Lung (tissue), 12 donors: ENCODE measurements around the gene REXO1. TPM values are rescaled to one million over a fixed set of nuclear protein-coding genes. Genes with fewer than 3 reads are reported as not detected.

ENCODE experiments used
- ATAC-seq: fragments of 200-7000 bp; cut with Tn5 transposase; one replicate; pipeline ENCODE4 v1.9.1; 2020; ENCODE audit warnings: moderate number of reproducible peaks; ENCODE audit not compliant: insufficient read depth, low FRiP score
- DNase-seq, 3 donors: peaks; one replicate each; pipeline ENCODE4 v3.0.0-alpha.2; 2013 to 2017
- H3K27ac ChIP-seq, 2 donors: one replicate each; pipeline ENCODE4 v1.5.1; 2013; ENCODE audit warnings: mild to moderate bottlenecking in 2 of 2, moderate library complexity in 2 of 2, control low read depth in 1 of 2, inconsistent platforms in 1 of 2, low read depth in 1 of 2, low read length in 1 of 2
- H3K27me3 ChIP-seq, 3 donors: one replicate each; pipeline ENCODE4 v1.5.1; 2013; ENCODE audit warnings: low read length in 2 of 3; ENCODE audit not compliant: control insufficient read depth in 3 of 3, insufficient read depth in 3 of 3
- H3K36me3 ChIP-seq, 4 donors: one replicate each; pipeline ENCODE4 v1.5.1; 2013; ENCODE audit warnings: low read length in 4 of 4, mild to moderate bottlenecking in 1 of 4, moderate library complexity in 1 of 4; ENCODE audit not compliant: control insufficient read depth in 4 of 4, insufficient read depth in 4 of 4
- H3K4me1 ChIP-seq, 5 donors: one replicate each; pipeline ENCODE4 v1.5.1; 2013; ENCODE audit warnings: low read length in 5 of 5, mild to moderate bottlenecking in 2 of 5, moderate library complexity in 1 of 5; ENCODE audit not compliant: control insufficient read depth in 5 of 5, insufficient read depth in 5 of 5
- H3K4me3 ChIP-seq: one replicate; pipeline ENCODE4 v1.5.1; 2013; ENCODE audit warnings: mild to moderate bottlenecking, control low read depth, moderate library complexity
- H3K9ac ChIP-seq, 2 donors: one replicate each; pipeline ENCODE4 v1.5.1; 2013; ENCODE audit warnings: low read length in 2 of 2, control low read depth in 1 of 2; ENCODE audit not compliant: insufficient read depth in 1 of 2
- H3K9me3 ChIP-seq, 4 donors: one replicate each; pipeline ENCODE4 v1.5.1; 2013; ENCODE audit warnings: low read length in 3 of 4, mild to moderate bottlenecking in 1 of 4, moderate library complexity in 1 of 4; ENCODE audit not compliant: control insufficient read depth in 4 of 4, insufficient read depth in 3 of 4
- WGBS, 2 donors: extraction: QIAGEN DNeasy Blood & Tissue Kit; methylation state at CpG; one replicate each; pipeline ENCODE4 v1.1.7; 2013; 5-methylcytosine and 5-hydroxymethylcytosine counted together
- polyA plus RNA-seq, 2 donors: library from polyadenylated mRNA; stranded (reverse); fragments of 200-250 nt; gene quantifications; one replicate each; pipeline ENCODE4 v1.2.1, GENCODE V29; 2013
- total RNA-seq, 2 donors: library from RNA; depleted of rRNA in 1 of 2; stranded (reverse); fragments of >200 nt in 1 of 2; gene quantifications; one replicate each; pipeline ENCODE4 v1.2.1, GENCODE V29; 2014 to 2021
- TF ChIP-seq, protein P1 (sequence below): IDR thresholded peaks from 2 replicates; pipeline ENCODE4 v1.5.1; 2012; ENCODE audit warnings: mild to moderate bottlenecking; ENCODE audit errors: control extremely low read depth, extremely low read depth
- donor health status: control.
- donor health status: control.
- donor health status: Bipolar disorder and iron deficiency.
- donor health status: healthy.
- donor health status: DM: yes; HTN: yes; CAD: no.

Gene REXO1
- total and polyA plus RNA-seq, 4 donors, result 15.6 to 40.3 (median 27.2) TPM

DNA sequence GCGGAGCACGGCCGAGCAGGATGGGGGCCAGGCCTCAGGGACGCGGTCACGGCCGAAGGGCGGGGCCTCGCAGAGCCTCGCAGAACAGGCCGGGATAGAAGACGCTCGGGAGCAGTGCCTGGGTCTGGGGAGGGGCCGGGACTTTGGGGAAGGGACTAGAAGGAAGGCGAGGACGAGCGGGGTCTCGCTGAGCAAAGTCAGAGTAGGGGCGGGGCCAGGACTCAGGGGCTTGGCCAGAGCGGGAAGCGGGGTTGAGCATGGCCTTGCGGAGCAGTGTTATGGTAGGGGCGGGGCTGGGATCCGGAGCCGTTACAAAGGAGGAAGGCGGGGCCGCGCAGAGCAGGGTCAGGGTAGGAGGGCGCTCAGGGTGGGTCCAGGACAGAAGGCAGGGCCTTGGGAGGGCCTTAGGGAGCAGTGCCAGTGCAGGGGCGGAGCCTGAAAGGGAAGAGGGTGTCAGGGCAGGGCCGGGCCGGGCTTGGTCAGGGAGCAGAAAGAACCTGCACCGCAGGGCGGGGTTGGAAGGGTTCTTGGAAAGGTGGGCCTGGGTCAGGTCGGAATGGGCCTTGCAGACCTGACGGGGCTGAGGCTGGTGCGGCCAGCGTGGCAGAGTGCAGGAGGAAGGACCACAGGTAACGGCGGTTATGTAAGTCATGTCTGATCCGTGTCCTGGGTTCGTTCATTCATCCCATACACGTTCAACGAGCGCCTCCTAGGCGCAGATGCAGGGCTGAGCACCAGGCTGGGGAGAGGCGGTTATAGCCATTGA lies 35.7 kb downstream of the REXO1 start:
- WGBS, 2 donors, result 0 to 1% methylated on average over 41 to 47 of the region's 47 CpGs
- no peaks in the 10 kb centered on the region for H3K27me3 ChIP-seq
- TF ChIP-seq, protein P1, sequence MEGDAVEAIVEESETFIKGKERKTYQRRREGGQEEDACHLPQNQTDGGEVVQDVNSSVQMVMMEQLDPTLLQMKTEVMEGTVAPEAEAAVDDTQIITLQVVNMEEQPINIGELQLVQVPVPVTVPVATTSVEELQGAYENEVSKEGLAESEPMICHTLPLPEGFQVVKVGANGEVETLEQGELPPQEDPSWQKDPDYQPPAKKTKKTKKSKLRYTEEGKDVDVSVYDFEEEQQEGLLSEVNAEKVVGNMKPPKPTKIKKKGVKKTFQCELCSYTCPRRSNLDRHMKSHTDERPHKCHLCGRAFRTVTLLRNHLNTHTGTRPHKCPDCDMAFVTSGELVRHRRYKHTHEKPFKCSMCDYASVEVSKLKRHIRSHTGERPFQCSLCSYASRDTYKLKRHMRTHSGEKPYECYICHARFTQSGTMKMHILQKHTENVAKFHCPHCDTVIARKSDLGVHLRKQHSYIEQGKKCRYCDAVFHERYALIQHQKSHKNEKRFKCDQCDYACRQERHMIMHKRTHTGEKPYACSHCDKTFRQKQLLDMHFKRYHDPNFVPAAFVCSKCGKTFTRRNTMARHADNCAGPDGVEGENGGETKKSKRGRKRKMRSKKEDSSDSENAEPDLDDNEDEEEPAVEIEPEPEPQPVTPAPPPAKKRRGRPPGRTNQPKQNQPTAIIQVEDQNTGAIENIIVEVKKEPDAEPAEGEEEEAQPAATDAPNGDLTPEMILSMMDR, result no peak
- H3K27ac ChIP-seq, result peak overlapping the region in 1 of 2 donors; percentile 43
- DNase-seq (peak; percentile 91 to 93 (median 92)), ATAC-seq (peak; percentile 89)
- no peaks in the 10 kb centered on the region for H3K9me3 ChIP-seq
- no peak overlapping the region for H3K9ac ChIP-seq
- peak overlapping the region; percentile 1 for H3K4me3 ChIP-seq
- H3K36me3 ChIP-seq, result peaks cover 0 to 30% (median 6%) of the 10 kb centered on the region in 4 donors
- peaks cover 0 to 8% (median 3%) of the 10 kb centered on the region in 5 donors for H3K4me1 ChIP-seq

DNA sequence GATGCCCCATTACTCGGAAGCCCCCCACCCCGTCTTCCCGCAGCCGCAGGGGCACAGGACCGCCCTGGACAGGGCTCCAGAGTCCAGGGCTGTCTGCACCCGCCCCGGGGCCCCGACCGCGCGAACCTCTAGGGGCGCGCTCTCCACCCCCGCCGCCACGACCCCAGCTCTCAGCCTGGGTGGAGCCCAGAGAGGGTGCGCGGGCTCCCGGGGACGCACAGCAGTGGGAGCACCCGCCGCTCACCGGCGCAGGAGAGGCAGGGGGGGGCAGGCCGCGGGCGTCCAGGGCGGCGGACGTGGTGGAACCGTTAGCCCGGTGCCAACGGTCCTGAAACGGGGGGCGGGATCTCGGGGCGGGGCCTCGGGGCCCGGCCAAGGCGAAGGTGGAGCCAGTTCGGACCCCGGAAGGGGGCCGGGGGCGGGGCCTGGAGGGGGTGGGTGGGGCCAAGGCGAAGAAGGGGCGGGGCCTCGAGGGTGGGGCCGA lies 36.3 kb downstream of the REXO1 start, which contains the start of gene ATP8B3:
TSS of gene ATP8B3 (minus strand) at position 335 of the 484 bp plus-strand sequence. CDS start 540 bp downstream, outside the sequence.
- DNase-seq, result no peak
- TF ChIP-seq, protein P1, result no peak
- Histone ChIP-seq H3K36me3 (peaks cover 0 to 24% (median 6%) of the 10 kb centered on the region in 4 donors), H3K4me3 (peak within 1 kb of the TSS; percentile 1), H3K27ac (peak within 1 kb of the TSS in 1 of 2 donors; percentile 43), H3K9ac (no peak within 1 kb of the TSS), H3K27me3 (no peaks in the 10 kb centered on the region), H3K9me3 (no peaks in the 10 kb centered on the region), H3K4me1 (peaks cover 0 to 8% (median 3%) of the 10 kb centered on the region in 5 donors)
- 1 to 2% methylated on average over 18 to 48 of the region's 48 CpGs for WGBS, 2 donors
- ATAC-seq, result no peak

DNA sequence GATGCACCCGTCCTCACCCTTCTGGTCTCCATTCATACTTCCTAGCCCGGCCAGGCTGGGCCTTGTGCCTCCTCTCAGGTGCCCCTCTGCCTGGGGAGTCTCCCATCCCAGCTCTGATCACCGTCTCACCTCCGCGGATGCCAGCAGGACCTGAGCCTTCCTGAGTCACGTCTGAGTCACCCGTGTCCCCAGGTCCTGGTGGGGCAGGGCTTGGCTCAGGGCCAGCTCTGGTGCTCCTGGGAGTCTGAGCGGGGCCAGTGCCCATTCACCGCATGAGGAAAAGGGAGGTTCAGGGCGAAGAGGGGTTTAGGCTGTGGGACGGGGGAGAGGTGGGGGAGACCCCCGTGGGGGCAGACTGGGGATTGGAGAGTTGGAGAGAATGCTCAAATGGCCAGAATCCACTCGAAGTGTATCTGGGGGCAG lies 36.8 kb downstream of the REXO1 start:
- no peak overlapping the region for H3K4me3 ChIP-seq
- no peaks in the 10 kb centered on the region for H3K9me3 ChIP-seq
- peaks cover 0 to 8% (median 3%) of the 10 kb centered on the region in 5 donors for H3K4me1 ChIP-seq
- H3K9ac ChIP-seq, result no peak overlapping the region
- 22 to 35% methylated on average over 13 of the region's 13 CpGs for WGBS, 2 donors
- H3K36me3 ChIP-seq, result peaks cover 0 to 19% (median 3%) of the 10 kb centered on the region in 4 donors
- no peaks in the 10 kb centered on the region for H3K27me3 ChIP-seq
- H3K27ac ChIP-seq, result no peak overlapping the region
- TF ChIP-seq, protein P1, result no peak
- no peak for DNase-seq
- no peak for ATAC-seq
